CD4-positive, alpha-beta T cell (primary cell): ENCODE data around the gene ORC3. TPM values are rescaled to one million over a fixed set of nuclear protein-coding genes. Genes with fewer than 3 reads are reported as not detected.

ENCODE experiments used
- ATAC-seq: fragments of 200-7000 bp; cut with Tn5 transposase; one replicate; pipeline ENCODE4 v1.10.0; 2022; ENCODE audit warnings: mild to moderate bottlenecking; ENCODE audit not compliant: poor library complexity
- CTCF ChIA-PET: fragments of 350-600 bp; sonication (Branson Sonifier 250); formaldehyde crosslinking; loops from one replicate; lab custom pipeline; 2021; ENCODE audit warnings: antibody characterized with exemption, inconsistent platforms; lab: Charles Lee
- POLR2A ChIA-PET: fragments of 350-600 bp; sonication (Branson Sonifier 250); formaldehyde crosslinking; loops from one replicate; lab custom pipeline; 2021; ENCODE audit warnings: antibody characterized with exemption, inconsistent platforms; lab: Charles Lee
- DNase-seq, 14 experiments: peaks; one replicate each; pipeline ENCODE4 v3.0.0-alpha.2; 2013 to 2020; ENCODE audit warnings: mixed read lengths in 2 of 14
- H3K27ac ChIP-seq, 2 donors: one replicate each; pipeline versions ENCODE4 v1.5.1 to v1.7.0; 2013; ENCODE audit warnings: low read length in 2 of 2, low read depth in 1 of 2, mild to moderate bottlenecking in 1 of 2
- H3K27me3 ChIP-seq, 2 experiments: 1 replicate in 1 of 2; 2 replicates in 1 of 2; pipeline versions ENCODE4 v1.6.1 to v1.7.0; 2013; ENCODE audit warnings: low read length in 2 of 2, control low read depth in 1 of 2, mild to moderate bottlenecking in 1 of 2, moderate library complexity in 1 of 2; ENCODE audit not compliant: insufficient read depth in 2 of 2, control insufficient read depth in 1 of 2
- H3K36me3 ChIP-seq: one replicate; pipeline ENCODE4 v1.6.1; 2013; ENCODE audit warnings: low read length, control low read depth; ENCODE audit not compliant: insufficient read depth
- H3K4me1 ChIP-seq: one replicate; pipeline ENCODE4 v1.6.1; 2013; ENCODE audit warnings: low read length, control low read depth; ENCODE audit not compliant: insufficient read depth
- H3K4me3 ChIP-seq: one replicate; pipeline ENCODE4 v1.5.1; 2013; ENCODE audit warnings: mild to moderate bottlenecking, low read length, moderate library complexity
- H3K9me3 ChIP-seq, 2 experiments: 1 replicate in 1 of 2; 2 replicates in 1 of 2; pipeline versions ENCODE4 v1.6.1 to v1.7.0; 2013; ENCODE audit warnings: low read length in 2 of 2, mild to moderate bottlenecking in 2 of 2, control low read depth in 1 of 2, moderate library complexity in 1 of 2; ENCODE audit not compliant: control insufficient read depth in 1 of 2, insufficient read depth in 1 of 2
- H3K27ac Mint-ChIP-seq: one replicate; pipeline ENCODE4 v1.8.0; 2020; ENCODE audit warnings: mixed read lengths
- H3K27me3 Mint-ChIP-seq: one replicate; pipeline ENCODE4 v1.8.0; 2021; ENCODE audit warnings: mixed read lengths
- H3K36me3 Mint-ChIP-seq: one replicate; pipeline ENCODE4 v1.8.0; 2021; ENCODE audit warnings: low read depth, mixed read lengths
- H3K4me1 Mint-ChIP-seq: one replicate; pipeline ENCODE4 v1.8.0; 2021; ENCODE audit warnings: low read depth, mixed read lengths
- H3K4me3 Mint-ChIP-seq: one replicate; pipeline ENCODE4 v1.8.0; 2020; ENCODE audit warnings: mild to moderate bottlenecking, mixed read lengths
- H3K9me3 Mint-ChIP-seq: one replicate; pipeline ENCODE4 v1.8.0; 2020; ENCODE audit warnings: mixed read lengths
- intact Hi-C, 2 experiments: fragments of 100-400 bp; cut with DNase I in 1 of 2; cut with micrococcal nuclease in 1 of 2; formaldehyde crosslinking; loops; one replicate each; pipeline versions ENCODE4 v1.15.1 to v1.9.0; 2023 to 2025; cut with DNase I, micrococcal nuclease
- total RNA-seq, 174 experiments: library from RNA in 2 of 174; stranded (reverse) in 2 of 174; gene quantifications; one replicate each; pipeline ENCODE4 v1.2.3 and lab custom pipeline; 2021 to 2026
- TF ChIP-seq, protein P1 (sequence below): fragments of 200-600 bp; IDR thresholded peaks from one replicate; pipeline ENCODE4 v1.8.0; 2022; ENCODE audit warnings: antibody characterized with exemption, mild to moderate bottlenecking

ORC3 gene
- total RNA-seq, 2 experiments from 2014 or later, result 12.1 to 12.9 TPM

DNA sequence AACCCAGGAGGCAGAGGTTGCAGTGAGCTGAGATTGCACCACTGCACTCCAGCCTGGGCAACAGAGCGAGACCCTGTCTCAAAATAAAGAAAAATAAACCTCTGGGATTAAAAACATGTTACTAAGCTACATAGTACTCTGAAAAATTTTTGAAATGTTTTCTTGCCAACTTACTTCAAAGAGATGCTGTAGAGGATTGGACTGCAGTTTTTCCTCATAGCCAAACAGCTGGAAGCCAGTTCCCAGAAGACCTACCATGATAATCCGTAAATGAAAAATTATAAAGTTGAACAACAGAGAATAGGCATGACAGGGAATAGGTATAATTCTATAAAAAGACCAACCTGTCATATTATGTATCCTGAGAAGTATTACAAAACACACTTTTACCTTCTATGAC lies 48.2 kb upstream of the ORC3 start:
- H3K4me3 Mint-ChIP-seq, result no peak overlapping the region
- no peaks in the 10 kb centered on the region for H3K27me3 Mint-ChIP-seq
- no peak for ATAC-seq
- intact Hi-C loops, result no loop called here
- H3K4me3 ChIP-seq, result no peak overlapping the region
- H3K9me3 Mint-ChIP-seq, result peaks cover 3% of the 10 kb centered on the region
- H3K4me1 Mint-ChIP-seq, result peaks cover 8% of the 10 kb centered on the region
- H3K27ac ChIP-seq, result no peak overlapping the region
- TF ChIP-seq, protein P1, sequence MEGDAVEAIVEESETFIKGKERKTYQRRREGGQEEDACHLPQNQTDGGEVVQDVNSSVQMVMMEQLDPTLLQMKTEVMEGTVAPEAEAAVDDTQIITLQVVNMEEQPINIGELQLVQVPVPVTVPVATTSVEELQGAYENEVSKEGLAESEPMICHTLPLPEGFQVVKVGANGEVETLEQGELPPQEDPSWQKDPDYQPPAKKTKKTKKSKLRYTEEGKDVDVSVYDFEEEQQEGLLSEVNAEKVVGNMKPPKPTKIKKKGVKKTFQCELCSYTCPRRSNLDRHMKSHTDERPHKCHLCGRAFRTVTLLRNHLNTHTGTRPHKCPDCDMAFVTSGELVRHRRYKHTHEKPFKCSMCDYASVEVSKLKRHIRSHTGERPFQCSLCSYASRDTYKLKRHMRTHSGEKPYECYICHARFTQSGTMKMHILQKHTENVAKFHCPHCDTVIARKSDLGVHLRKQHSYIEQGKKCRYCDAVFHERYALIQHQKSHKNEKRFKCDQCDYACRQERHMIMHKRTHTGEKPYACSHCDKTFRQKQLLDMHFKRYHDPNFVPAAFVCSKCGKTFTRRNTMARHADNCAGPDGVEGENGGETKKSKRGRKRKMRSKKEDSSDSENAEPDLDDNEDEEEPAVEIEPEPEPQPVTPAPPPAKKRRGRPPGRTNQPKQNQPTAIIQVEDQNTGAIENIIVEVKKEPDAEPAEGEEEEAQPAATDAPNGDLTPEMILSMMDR, result no peak
- H3K27ac Mint-ChIP-seq, result no peak overlapping the region
- no peaks in the 10 kb centered on the region for H3K27me3 ChIP-seq
- POLR2A ChIA-PET, result no interaction called here
- peaks cover 68% of the 10 kb centered on the region for H3K36me3 ChIP-seq
- no peaks in the 10 kb centered on the region for H3K4me1 ChIP-seq
- peaks cover 0 to 8% of the 10 kb centered on the region in 2 experiments for H3K9me3 ChIP-seq
- CTCF ChIA-PET, result no interaction called here
- DNase-seq, result no peak
- peaks cover 92% of the 10 kb centered on the region for H3K36me3 Mint-ChIP-seq

DNA sequence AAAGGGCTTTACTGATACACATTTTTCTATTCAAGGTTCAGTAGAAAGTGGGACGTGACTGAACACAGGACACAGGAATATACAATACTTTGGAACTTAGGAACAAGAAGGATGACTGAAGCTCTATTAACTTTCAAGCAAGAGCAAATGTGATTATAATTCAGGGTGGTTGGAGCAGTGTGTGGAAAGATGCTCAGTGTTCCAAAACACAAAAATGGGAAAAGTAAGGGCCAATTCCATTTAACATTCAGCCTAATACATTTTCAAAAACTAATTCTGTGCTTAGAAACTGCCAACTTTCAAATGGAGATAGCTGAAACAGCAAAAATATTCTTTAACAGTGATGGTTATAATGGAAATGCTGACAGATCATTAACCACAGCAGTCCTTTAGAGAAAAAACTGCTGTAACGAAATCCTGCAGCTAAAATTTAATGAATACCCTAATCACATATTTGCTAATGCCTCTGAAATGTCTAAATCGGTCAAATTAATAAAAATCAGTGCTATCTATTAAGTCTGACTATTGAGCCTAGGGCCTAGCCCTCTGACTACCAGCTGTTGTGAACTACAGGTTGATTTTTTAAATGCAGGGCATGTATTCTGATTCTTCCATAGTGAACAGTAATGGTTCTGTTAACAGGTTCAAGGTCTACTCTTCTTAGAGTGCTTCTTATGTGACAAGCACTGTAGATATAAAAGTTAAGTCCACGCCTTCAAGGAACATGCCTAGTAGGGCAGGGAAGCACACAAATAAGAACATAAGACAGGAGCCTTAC lies 46.0 kb upstream of the ORC3 start:
- Histone ChIP-seq H3K27ac (no peak overlapping the region), H3K9me3 (peaks cover 0 to 8% of the 10 kb centered on the region in 2 experiments), H3K4me1 (no peaks in the 10 kb centered on the region), H3K4me3 (no peak overlapping the region), H3K27me3 (no peaks in the 10 kb centered on the region), H3K36me3 (peaks cover 67% of the 10 kb centered on the region)
- ATAC-seq (no peak), DNase-seq (no peak)
- Mint-ChIP-seq H3K4me3 (no peak overlapping the region), H3K27ac (no peak overlapping the region), H3K9me3 (peaks cover 3% of the 10 kb centered on the region), H3K27me3 (no peaks in the 10 kb centered on the region), H3K36me3 (peaks cover 90% of the 10 kb centered on the region), H3K4me1 (no peaks in the 10 kb centered on the region)
- ChIA-PET POLR2A (no interaction called here), CTCF (no interaction called here)
- intact Hi-C loops, result no loop called here
- TF ChIP-seq, protein P1, result no peak

DNA sequence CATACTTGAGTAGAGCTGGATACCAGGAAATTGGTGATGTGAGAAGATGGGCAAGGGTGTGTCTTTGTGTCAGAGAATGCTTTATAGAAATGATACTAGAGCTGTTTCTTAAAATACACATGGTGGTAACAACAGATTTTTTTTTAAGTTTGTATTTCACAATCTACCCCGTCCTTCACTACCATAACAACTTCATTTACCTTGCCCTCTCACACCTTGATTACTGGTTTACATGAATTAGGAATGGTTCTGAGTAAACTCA lies 45.5 kb upstream of the ORC3 start:
- DNase-seq (no peak), ATAC-seq (no peak)
- H3K4me3 ChIP-seq, result no peak overlapping the region
- Mint-ChIP-seq H3K36me3 (peaks cover 86% of the 10 kb centered on the region), H3K27ac (no peak overlapping the region), H3K4me3 (no peak overlapping the region), H3K4me1 (peaks cover under 1% of the 10 kb centered on the region), H3K27me3 (no peaks in the 10 kb centered on the region), H3K9me3 (peaks cover 2% of the 10 kb centered on the region)
- intact Hi-C loops, result no loop called here
- ChIA-PET CTCF (no interaction called here), POLR2A (no interaction called here)
- no peak overlapping the region for H3K27ac ChIP-seq
- H3K9me3 ChIP-seq, result peaks cover 0 to 4% of the 10 kb centered on the region in 2 experiments
- no peaks in the 10 kb centered on the region for H3K27me3 ChIP-seq
- peaks cover 64% of the 10 kb centered on the region for H3K36me3 ChIP-seq
- H3K4me1 ChIP-seq, result no peaks in the 10 kb centered on the region
- TF ChIP-seq, protein P1, result no peak
